HG02885 (cell line): ENCODE data around the gene ZNF880.
"Not testable (repeated sequence)": the region's sequence is repeated elsewhere in the genome, so short reads cannot be mapped to it uniquely, and the experiment has no call there.

Experiments used
- ATAC-seq: cut with Tn5 transposase; IDR thresholded peaks from one replicate; pipeline ENCODE4 v1.9.1; 2021; ENCODE audit warnings: mild to moderate bottlenecking; ENCODE audit not compliant: unreplicated experiment, poor library complexity

ZNF880 gene

DNA sequence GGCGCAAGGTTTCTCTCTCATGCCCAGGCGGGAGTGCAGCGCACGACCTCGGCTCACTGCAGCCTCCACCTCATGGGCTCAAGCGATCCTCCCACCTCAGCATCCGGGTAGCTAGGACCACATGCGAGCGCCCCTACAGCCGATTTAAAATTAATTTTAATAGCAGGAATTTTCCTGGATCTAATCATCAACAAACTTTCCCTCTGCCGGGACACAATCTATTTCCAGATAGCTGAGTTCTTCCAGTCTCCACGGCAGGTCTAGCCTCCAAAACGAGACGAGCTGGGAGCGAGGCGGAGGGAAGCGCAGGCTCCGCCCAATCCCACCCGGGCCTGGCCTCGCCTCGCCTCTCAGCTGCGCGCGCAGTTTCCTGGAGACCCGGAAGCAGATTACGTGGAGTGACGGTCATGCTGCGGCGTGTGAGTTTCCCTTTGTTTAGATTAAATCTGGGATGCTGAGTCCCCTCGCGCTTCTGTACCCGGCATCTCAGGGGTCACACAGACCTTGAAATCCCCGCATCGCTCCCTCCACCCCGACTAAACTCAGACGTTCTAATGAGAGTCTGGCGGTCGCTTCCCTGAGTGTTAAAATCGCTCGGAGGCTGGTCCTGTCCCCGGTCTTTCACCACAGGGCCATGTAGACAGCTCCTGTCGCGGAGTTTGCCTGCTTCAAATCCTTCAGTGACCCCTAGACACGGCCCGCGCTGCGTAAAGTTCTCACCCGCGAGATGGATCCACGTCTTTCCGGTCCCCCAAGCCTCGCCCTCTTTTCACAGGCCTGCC, at the start of gene ZNF880:
ZNF880 (plus strand) TSS at position 365 of the 782 bp plus-strand sequence; CDS start at position 408, 43 bp downstream.
- no peak for ATAC-seq

DNA sequence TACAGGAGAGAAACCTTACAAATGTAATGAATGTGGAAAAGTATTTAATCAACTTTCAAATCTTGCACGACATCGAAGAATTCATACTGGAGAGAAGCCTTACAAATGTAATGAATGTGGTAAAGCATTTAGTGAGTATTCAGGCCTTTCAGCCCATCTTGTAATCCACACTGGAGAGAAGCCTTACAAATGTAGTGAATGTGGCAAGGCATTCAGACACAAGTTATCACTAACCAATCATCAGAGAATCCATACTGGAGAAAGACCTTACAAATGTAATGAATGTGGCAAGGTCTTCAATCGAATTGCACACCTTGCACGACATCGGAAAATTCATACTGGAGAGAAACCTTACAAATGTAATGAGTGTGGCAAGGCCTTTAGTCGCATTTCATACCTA, 47.3 kb upstream of the ZNF880 start:
- no peak for ATAC-seq

GRCh38 chr19:52331757-52332156, 38.0 kb upstream of the ZNF880 start:
- no peak for ATAC-seq

DNA sequence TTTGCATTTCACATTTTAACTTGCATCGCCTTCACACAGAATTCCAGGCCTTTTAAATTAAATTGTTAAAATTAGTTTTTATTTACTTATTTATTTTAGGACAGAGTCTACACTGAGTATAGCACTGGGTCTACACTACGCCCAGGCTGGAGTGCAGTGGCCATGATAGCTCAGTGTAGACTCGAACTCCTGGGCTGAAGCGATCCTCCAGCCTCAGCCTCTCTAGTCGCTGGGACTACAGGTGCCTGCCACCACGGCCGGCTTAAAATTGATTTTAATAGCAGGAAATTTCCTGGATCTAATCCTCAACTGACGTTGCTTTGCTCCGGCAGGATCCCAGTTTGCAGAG, 34.0 kb upstream of the ZNF880 start:
- no peak for ATAC-seq

GRCh38 chr19:52336117-52336790, 33.5 kb upstream of the ZNF880 start, which contains the start of gene ZNF610:
ZNF610 (plus strand) TSS chr19:52336243; CDS start chr19:52349173, 12,930 bp downstream.
- no peak for ATAC-seq

- no peak for ATAC-seq
Measured at GRCh38 chr19:52336791-52337381, 32.8 kb upstream of the ZNF880 start.

- ATAC-seq = not testable (repeated sequence)
Measured at GRCh38 chr19:52339022-52339421, 30.7 kb upstream of the ZNF880 start.

GRCh38 chr19:52343548-52343947, 26.2 kb upstream of the ZNF880 start:
- no peak for ATAC-seq

GRCh38 chr19:52345162-52345561, 24.6 kb upstream of the ZNF880 start:
- ATAC-seq = no peak

DNA sequence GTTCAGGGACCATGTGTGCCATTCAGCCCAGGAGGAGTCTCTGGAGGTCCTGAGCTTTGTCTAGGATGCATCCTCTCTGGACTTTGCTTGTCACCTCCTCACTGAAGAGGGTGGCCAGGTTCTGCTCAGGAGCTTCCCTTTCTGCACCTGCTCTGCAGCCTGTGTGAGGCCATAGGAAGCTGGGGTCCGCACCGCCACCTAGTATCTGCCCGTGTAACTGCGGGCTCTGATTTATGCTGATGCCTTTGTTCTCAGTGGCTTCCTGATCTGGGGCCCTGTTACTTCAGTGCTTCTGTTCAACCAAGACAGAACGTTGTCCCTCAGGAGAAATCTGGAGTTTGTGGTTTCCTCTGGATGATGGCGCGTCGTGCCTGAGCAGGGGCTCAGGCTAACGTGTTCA, 18.2 kb upstream of the ZNF880 start:
- ATAC-seq = no peak

DNA sequence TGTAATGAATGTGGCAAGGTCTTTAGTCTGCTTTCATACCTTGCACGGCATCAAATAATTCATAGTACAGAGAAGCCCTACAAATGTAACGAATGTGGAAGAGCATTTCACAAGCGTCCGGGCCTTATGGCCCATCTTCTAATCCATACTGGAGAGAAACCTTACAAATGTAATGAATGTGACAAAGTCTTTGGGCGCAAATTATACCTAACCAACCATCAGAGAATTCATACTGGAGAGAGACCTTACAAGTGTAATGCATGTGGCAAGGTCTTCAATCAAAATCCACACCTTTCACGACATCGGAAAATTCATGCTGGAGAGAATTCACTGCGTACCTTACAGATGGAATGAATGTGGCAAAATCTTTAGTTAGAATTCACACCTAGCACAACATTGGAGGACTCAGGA, 3.3 kb upstream of the ZNF880 start:
- no peak for ATAC-seq

- ATAC-seq = no peak
Measured at GRCh38 chr19:52370341-52370710, 603 bp downstream of the ZNF880 start.

- ATAC-seq = no peak
Measured at GRCh38 chr19:52391135-52391534, 21.4 kb downstream of the ZNF880 start.

DNA sequence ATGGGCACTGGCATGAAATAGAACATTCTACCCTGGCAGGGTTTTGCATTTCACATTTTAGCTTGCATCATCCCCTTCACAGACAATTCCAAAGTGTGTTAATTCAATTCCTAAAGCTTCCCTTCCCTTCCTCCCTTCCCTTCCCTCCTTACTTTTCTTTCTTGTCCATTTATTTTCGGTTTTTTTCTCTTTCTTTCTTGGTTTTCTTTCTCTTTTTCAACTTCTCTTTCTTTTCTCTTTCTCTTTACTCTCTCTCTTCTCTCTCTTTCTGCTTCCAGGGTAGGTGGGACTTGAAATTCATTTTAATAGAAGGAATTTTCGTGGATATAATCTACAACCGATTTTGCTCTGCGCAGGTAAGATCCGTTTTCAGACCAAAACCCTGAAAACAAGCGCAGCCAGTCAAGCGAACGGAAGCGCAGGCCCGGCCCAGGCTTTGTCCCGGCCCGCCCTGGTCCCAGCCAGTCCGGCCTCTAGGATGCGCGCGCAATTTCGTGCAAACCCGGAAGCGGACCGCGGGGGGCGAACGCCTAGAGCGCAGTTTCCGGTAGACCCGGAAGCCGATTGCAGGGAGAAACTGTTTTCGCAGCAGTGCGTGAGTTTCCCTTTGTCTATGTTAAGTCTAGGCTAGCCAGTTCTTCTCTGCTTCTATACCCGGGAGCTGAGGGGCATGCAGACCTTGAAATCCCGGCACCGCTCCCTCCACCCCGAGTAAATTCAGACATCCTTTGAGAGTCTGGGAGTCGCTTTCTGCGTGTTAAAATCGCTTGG, 27.8 kb downstream of the ZNF880 start, which contains the start of gene ZNF528:
ZNF528 (plus strand) TSS at position 540 of the 771 bp plus-strand sequence. CDS start 4,165 bp downstream, outside the sequence.
- no peak for ATAC-seq

DNA sequence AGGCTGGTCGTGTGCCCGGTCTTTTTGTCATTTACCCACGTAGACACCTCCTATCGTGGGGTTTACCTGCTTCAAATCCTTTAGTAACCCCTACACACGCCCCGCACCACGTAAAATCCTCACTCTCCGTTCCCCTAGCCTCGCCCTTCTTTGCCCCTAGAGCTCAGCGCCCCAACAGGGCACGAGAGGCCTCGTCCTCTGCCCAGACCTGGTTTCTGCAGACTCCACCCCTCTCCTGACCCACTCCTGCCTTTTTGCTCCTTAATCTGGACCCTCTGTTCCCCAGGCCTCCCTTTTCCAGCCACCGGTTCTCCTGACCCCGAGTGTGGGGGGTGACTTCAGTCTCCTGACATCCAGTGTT, 28.3 kb downstream of the ZNF880 start:
- ATAC-seq = no peak

- ATAC-seq = no peak
Measured at GRCh38 chr19:52410276-52410675, 40.6 kb downstream of the ZNF880 start.

GRCh38 chr19:52415711-52416110, 46.0 kb downstream of the ZNF880 start:
- ATAC-seq = no peak

DNA sequence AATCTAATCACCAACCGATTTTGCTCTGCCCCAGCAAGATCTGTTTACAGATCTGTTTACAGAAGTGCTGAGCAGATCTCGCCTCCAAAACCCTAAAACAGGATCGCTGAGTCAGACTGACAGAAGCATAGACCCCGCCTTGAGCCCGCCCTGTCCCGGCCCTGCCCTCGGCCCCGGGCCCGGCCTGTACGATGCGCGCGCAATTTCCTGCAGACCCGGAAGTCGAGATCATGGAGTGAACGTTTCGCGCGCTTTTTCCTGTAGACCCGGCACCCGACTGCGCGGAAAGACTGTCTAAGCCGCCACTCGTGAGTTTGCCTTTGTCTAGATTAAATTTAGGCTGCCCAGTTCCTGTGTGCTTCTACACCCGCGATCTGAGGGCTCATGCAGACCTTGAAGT, 59.2 kb downstream of the ZNF880 start, which contains the start of gene ZNF534:
ZNF534 (plus strand) TSS at position 212 of the 400 bp plus-strand sequence. CDS start 2,327 bp downstream, outside the sequence.
- no peak for ATAC-seq
